ENCODE measurements around the gene RSAD1. TPM values are rescaled to one million over a fixed set of nuclear protein-coding genes. Genes with fewer than 3 reads are reported as not detected.

RSAD1 gene
- polyA plus RNA-seq, 3 donors = 20.6 to 40.0 (median 21.2) TPM

- Mint-ChIP-seq H3K27me3 (ENCODE audit: low read depth in 3 of 3) (peaks cover 25 to 30% (median 29%) of the 10 kb centered on the region in 3 donors), H3K36me3 (no peaks in the 10 kb centered on the region), H3K27ac (no peak overlapping the region), H3K4me3 (no peak overlapping the region), H3K4me1 (peaks cover 10% of the 10 kb centered on the region), H3K9me3 (peaks cover 0 to 6% (median 2%) of the 10 kb centered on the region in 7 donors)
- WGBS (ENCODE audit: insufficient coverage) = 92% methylated on average over 2 of the region's 4 CpGs
- Histone ChIP-seq H3K9me3 (replicated peaks in 1 of 2; ENCODE audit: control insufficient read depth in 1 of 2, insufficient read depth in 1 of 2, low read length in 2 of 2) (no peaks in the 10 kb centered on the region), H4K20me1 (ENCODE audit: insufficient read depth, low read length) (no peaks in the 10 kb centered on the region), H3K27ac (ENCODE audit: low read depth in 1 of 2, low read length in 2 of 2) (no peak overlapping the region), H3K9ac (ENCODE audit: insufficient read depth, low read length, poor library complexity, severe bottlenecking) (no peak overlapping the region), H3K79me2 (ENCODE audit: insufficient read depth, low read length) (no peaks in the 10 kb centered on the region), H3K4me1 (ENCODE audit: control insufficient read depth in 1 of 2, insufficient read depth in 2 of 2, low read length in 2 of 2) (peaks cover 5 to 10% of the 10 kb centered on the region in 2 donors), H2AFZ (ENCODE audit: insufficient read depth, low read depth, low read length, poor library complexity, severe bottlenecking) (no peak overlapping the region), H3K36me3 (replicated peaks in 1 of 2; ENCODE audit: control insufficient read depth in 1 of 2, insufficient read depth in 2 of 2, low read length in 2 of 2) (no peaks in the 10 kb centered on the region), H3K27me3 (ENCODE audit: control insufficient read depth in 2 of 2, insufficient read depth in 2 of 2, low read length in 2 of 2) (peaks cover 12 to 28% of the 10 kb centered on the region in 2 donors), H3K4me2 (replicated peaks; ENCODE audit: extremely low read depth, low read length, poor library complexity, severe bottlenecking) (no peak overlapping the region), H3K4me3 (replicated peaks in 1 of 3; ENCODE audit: low read depth in 2 of 3, low read length in 3 of 3) (no peak overlapping the region)
- no peak for TF ChIP-seq CTCF (IDR thresholded peaks at IDR 0.05)
- intact Hi-C loops (cut with micrococcal nuclease) = no loop called here
- no peak for DNase-seq
These were observed 13.9 kb upstream of the RSAD1 start for GRCh38 chr17:50464736-50465135.

GRCh38 chr17:50465171-50465570 is 13.5 kb upstream of the RSAD1 start:
- DNase-seq = no peak
- TF ChIP-seq CTCF (IDR thresholded peaks at IDR 0.05) = no peak
- intact Hi-C loops (cut with micrococcal nuclease) = no loop called here
- Histone ChIP-seq H3K4me1 (ENCODE audit: control insufficient read depth in 1 of 2, insufficient read depth in 2 of 2, low read length in 2 of 2) (peaks cover 5 to 10% of the 10 kb centered on the region in 2 donors), H3K36me3 (replicated peaks in 1 of 2; ENCODE audit: control insufficient read depth in 1 of 2, insufficient read depth in 2 of 2, low read length in 2 of 2) (no peaks in the 10 kb centered on the region), H4K20me1 (ENCODE audit: insufficient read depth, low read length) (no peaks in the 10 kb centered on the region), H3K27me3 (ENCODE audit: control insufficient read depth in 2 of 2, insufficient read depth in 2 of 2, low read length in 2 of 2) (peaks cover 12 to 32% of the 10 kb centered on the region in 2 donors), H3K4me2 (replicated peaks; ENCODE audit: extremely low read depth, low read length, poor library complexity, severe bottlenecking) (no peak overlapping the region), H3K79me2 (ENCODE audit: insufficient read depth, low read length) (no peaks in the 10 kb centered on the region), H3K27ac (ENCODE audit: low read depth in 1 of 2, low read length in 2 of 2) (no peak overlapping the region), H2AFZ (ENCODE audit: insufficient read depth, low read depth, low read length, poor library complexity, severe bottlenecking) (no peak overlapping the region), H3K9ac (ENCODE audit: insufficient read depth, low read length, poor library complexity, severe bottlenecking) (no peak overlapping the region), H3K9me3 (replicated peaks in 1 of 2; ENCODE audit: control insufficient read depth in 1 of 2, insufficient read depth in 1 of 2, low read length in 2 of 2) (no peaks in the 10 kb centered on the region), H3K4me3 (replicated peaks in 1 of 3; ENCODE audit: low read depth in 2 of 3, low read length in 3 of 3) (no peak overlapping the region)
- H3K4me1 Mint-ChIP-seq = peaks cover 10% of the 10 kb centered on the region
- H3K4me3 Mint-ChIP-seq = no peak overlapping the region
- peaks cover 0 to 7% (median 2%) of the 10 kb centered on the region in 7 donors for H3K9me3 Mint-ChIP-seq
- no peak overlapping the region for H3K27ac Mint-ChIP-seq
- no peaks in the 10 kb centered on the region for H3K36me3 Mint-ChIP-seq
- 99% methylated on average over 6 of the region's 6 CpGs for WGBS (ENCODE audit: insufficient coverage)
- peaks cover 28 to 35% (median 33%) of the 10 kb centered on the region in 3 donors for H3K27me3 Mint-ChIP-seq (ENCODE audit: low read depth in 3 of 3)

Data from CD14-positive monocyte (primary cell).